Neuronal stem cell (in vitro differentiated cells): ENCODE results near the gene HIP1.
"Not testable (repeated sequence)": the region's sequence is repeated elsewhere in the genome, so short reads cannot be mapped to it uniquely, and the experiment has no call there.

Source experiments
- DNase-seq: peaks from one replicate; pipeline ENCODE4 v3.0.0-alpha.2; 2013; ENCODE audit warnings: low spot score
- H2AFZ ChIP-seq: one replicate; pipeline ENCODE4 v1.6.1; 2013; ENCODE audit warnings: mild to moderate bottlenecking, low read length, inconsistent platforms
- H2AK5ac ChIP-seq: 2 replicates; pipeline ENCODE4 v1.6.1; 2013; ENCODE audit warnings: low read depth, mild to moderate bottlenecking, inconsistent platforms, low read length, moderate library complexity, mixed read lengths
- H2BK120ac ChIP-seq: 2 replicates; pipeline ENCODE4 v1.6.1; 2013; ENCODE audit warnings: low read depth, mild to moderate bottlenecking, inconsistent platforms, low read length, moderate library complexity, mixed read lengths
- H2BK12ac ChIP-seq: one replicate; pipeline ENCODE4 v1.6.1; 2013; ENCODE audit warnings: low read length, inconsistent platforms
- H2BK15ac ChIP-seq: 2 replicates; pipeline ENCODE4 v1.6.1; 2013; ENCODE audit warnings: mild to moderate bottlenecking, low read length, inconsistent platforms, mixed read lengths
- H2BK5ac ChIP-seq: one replicate; pipeline ENCODE4 v1.6.1; 2013; ENCODE audit warnings: inconsistent platforms, mild to moderate bottlenecking, low read length, moderate library complexity
- H3K14ac ChIP-seq: one replicate; pipeline ENCODE4 v1.6.1; 2013; ENCODE audit warnings: low read length, inconsistent platforms
- H3K18ac ChIP-seq: 2 replicates; pipeline ENCODE4 v1.6.1; 2013; ENCODE audit warnings: low read length, inconsistent platforms
- H3K23ac ChIP-seq: 2 replicates; pipeline ENCODE4 v1.6.1; 2013; ENCODE audit warnings: low read depth, mild to moderate bottlenecking, mixed read lengths, low read length, inconsistent platforms; ENCODE audit not compliant: poor library complexity
- H3K27ac ChIP-seq: replicated peaks from 3 replicates; pipeline ENCODE4 v1.5.1; 2013; ENCODE audit warnings: low read length, inconsistent platforms
- H3K27me3 ChIP-seq, 3 experiments: 2 replicates each; pipeline ENCODE4 v1.6.1; 2013; ENCODE audit warnings: low read length in 3 of 3, mild to moderate bottlenecking in 2 of 3, inconsistent platforms in 1 of 3, low read depth in 1 of 3, mixed read lengths in 1 of 3, moderate library complexity in 1 of 3; ENCODE audit not compliant: control insufficient read depth in 3 of 3, insufficient read depth in 3 of 3
- H3K36me3 ChIP-seq, 2 donors: replicated peaks in 1 of 2; 2 replicates each; pipeline ENCODE4 v1.6.1; 2013; ENCODE audit warnings: low read length in 2 of 2; ENCODE audit not compliant: control insufficient read depth in 2 of 2, insufficient read depth in 2 of 2
- H3K4ac ChIP-seq: 2 replicates; pipeline ENCODE4 v1.6.1; 2013; ENCODE audit warnings: inconsistent platforms, mild to moderate bottlenecking, low read length, moderate library complexity
- H3K4me1 ChIP-seq, 2 donors: 1 replicate in 1 of 2; 2 replicates in 1 of 2; pipeline ENCODE4 v1.6.1; 2013; ENCODE audit warnings: low read length in 2 of 2, low read depth in 1 of 2; ENCODE audit not compliant: control insufficient read depth in 2 of 2, insufficient read depth in 1 of 2
- H3K4me2 ChIP-seq: one replicate; pipeline ENCODE4 v1.6.1; 2013; ENCODE audit warnings: mild to moderate bottlenecking, low read length, inconsistent platforms; ENCODE audit not compliant: insufficient read depth, poor library complexity, severe bottlenecking
- H3K4me3 ChIP-seq, 2 donors: 2 replicates each; pipeline ENCODE4 v1.5.1; 2013; ENCODE audit warnings: low read length in 2 of 2, mild to moderate bottlenecking in 2 of 2, inconsistent platforms in 1 of 2, moderate library complexity in 1 of 2
- H3K79me1 ChIP-seq: one replicate; pipeline ENCODE4 v1.6.1; 2013; ENCODE audit warnings: low read depth, mild to moderate bottlenecking, inconsistent platforms, low read length, moderate library complexity
- H3K9ac ChIP-seq: one replicate; pipeline ENCODE4 v1.6.1; 2013; ENCODE audit warnings: mild to moderate bottlenecking, low read depth, low read length, inconsistent platforms; ENCODE audit not compliant: poor library complexity
- H3K9me3 ChIP-seq, 2 donors: replicated peaks in 1 of 2; 2 replicates each; pipeline versions ENCODE3 to v1.6.1; 2013; ENCODE audit warnings: low read length in 2 of 2, mild to moderate bottlenecking in 2 of 2, inconsistent platforms in 1 of 2, low read depth in 1 of 2, mixed read lengths in 1 of 2, moderate library complexity in 1 of 2; ENCODE audit not compliant: control insufficient read depth in 2 of 2, insufficient read depth in 1 of 2
- H4K8ac ChIP-seq: one replicate; pipeline ENCODE4 v1.6.1; 2013; ENCODE audit warnings: low read depth, mild to moderate bottlenecking, inconsistent platforms, low read length, moderate library complexity
- H4K91ac ChIP-seq: one replicate; pipeline ENCODE4 v1.6.1; 2013; ENCODE audit warnings: low read length, low read depth, mild to moderate bottlenecking, inconsistent platforms; ENCODE audit not compliant: poor library complexity
- WGBS, 2 donors: extraction: QIAGEN DNeasy Blood & Tissue Kit; methylation state at CpG; one replicate each; pipeline ENCODE4 v1.1.7; 2013; ENCODE audit warnings: missing lambda C conversion rate in 2 of 2, mixed read lengths in 1 of 2; ENCODE audit not compliant: insufficient read length in 2 of 2, insufficient replicate concordance in 1 of 2; ENCODE audit errors: extremely low coverage in 2 of 2; 5-methylcytosine and 5-hydroxymethylcytosine counted together

HIP1 gene

DNA sequence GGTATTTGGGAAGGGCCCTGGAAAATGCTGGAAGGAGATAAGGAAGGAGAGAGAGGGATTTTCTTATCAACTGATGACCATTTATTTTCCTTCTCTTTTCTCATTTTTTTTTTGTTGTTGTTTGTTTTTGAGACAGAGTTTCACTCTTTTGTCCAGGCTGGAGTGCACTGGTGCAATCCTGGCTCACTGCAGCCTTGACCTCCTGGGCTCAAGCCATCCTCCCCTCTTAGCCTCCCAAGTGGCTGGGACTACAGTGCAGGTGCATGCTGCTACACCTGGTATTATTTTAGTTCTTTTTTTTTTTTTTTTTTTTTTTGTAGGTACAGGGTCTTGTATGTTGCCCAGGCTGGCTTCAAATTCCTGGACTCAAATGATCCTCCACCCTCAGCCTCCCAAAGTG is 52.2 kb downstream of the HIP1 start:
- no peak for DNase-seq
- no peak overlapping the region for H3K27ac ChIP-seq

DNA sequence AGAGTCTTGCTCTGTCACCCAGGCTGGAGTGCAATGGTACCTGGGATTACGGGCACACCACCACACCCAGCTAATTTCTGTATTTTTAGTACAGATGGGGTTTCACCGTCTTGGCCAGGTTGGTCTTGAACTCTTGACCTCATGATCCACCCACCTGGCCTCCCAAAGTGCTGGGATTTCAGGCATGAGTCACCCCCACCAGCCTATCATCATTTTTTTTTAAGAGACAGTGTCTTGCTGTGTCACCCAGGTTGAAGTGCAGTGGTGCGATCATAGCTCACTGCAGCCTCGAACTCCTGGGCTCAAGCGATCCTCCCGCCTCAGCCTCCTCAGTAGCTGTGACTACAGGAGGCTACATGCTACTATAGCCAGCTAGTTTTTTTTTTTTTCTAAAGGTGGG is 56.7 kb downstream of the HIP1 start:
- not testable (repeated sequence) for H3K18ac ChIP-seq, H3K4ac ChIP-seq, H3K9ac ChIP-seq, H2BK15ac ChIP-seq, H3K9me3 ChIP-seq, H2AK5ac ChIP-seq, H3K4me3 ChIP-seq, H3K27ac ChIP-seq, H2BK120ac ChIP-seq, H2BK12ac ChIP-seq, H4K91ac ChIP-seq, H3K14ac ChIP-seq, H3K79me1 ChIP-seq, H3K4me2 ChIP-seq, H3K36me3 ChIP-seq, H2AFZ ChIP-seq, H3K27me3 ChIP-seq, H3K4me1 ChIP-seq, H2BK5ac ChIP-seq, H3K23ac ChIP-seq, DNase-seq, H4K8ac ChIP-seq
- WGBS, 2 donors, result no CpG with 5 or more reads among the region's 6 CpGs

More for the DNA sequence above, 52.2 kb downstream of the HIP1 start:
- H2BK120ac ChIP-seq, result no peak overlapping the region
- H2AFZ ChIP-seq, result no peak overlapping the region
- H3K4me3 ChIP-seq, result no peak overlapping the region
- H3K4me2 ChIP-seq, result no peak overlapping the region
- H2BK5ac ChIP-seq, result no peak overlapping the region
- H3K23ac ChIP-seq, result no peak overlapping the region
- H3K4me1 ChIP-seq, result peaks cover 0 to 3% of the 10 kb centered on the region in 2 donors
- no peak overlapping the region for H2BK12ac ChIP-seq
- H3K9me3 ChIP-seq, result no peaks in the 10 kb centered on the region
- H3K27me3 ChIP-seq, result no peaks in the 10 kb centered on the region
- no peak overlapping the region for H3K4ac ChIP-seq
- no peak overlapping the region for H3K9ac ChIP-seq
- no peak overlapping the region for H2BK15ac ChIP-seq
- no peaks in the 10 kb centered on the region for H3K79me1 ChIP-seq
- no peak overlapping the region for H3K18ac ChIP-seq
- H4K8ac ChIP-seq, result no peak overlapping the region
- H4K91ac ChIP-seq, result no peak overlapping the region
- H2AK5ac ChIP-seq, result no peak overlapping the region
- H3K36me3 ChIP-seq, result no peaks in the 10 kb centered on the region
- no peak overlapping the region for H3K14ac ChIP-seq

DNA sequence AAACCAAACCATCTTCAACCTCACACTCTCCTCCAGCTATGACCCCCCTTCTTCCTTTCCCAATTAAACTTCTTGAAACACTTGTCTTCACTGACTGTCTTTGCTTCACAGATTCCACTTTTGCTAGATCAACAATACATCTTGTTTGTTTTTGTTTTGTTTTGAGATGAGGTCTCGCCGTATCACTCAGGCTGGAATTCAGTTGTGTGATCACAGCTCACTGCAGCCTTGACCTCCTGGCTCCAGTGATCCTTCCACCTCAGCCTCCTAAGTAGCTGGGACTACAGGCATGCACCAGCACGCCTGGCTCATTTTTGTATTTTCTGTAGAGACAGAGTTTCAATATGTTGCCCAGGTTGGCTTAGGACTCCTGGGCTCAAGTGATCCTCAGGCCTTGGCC is 59.7 kb downstream of the HIP1 start:
- no peak overlapping the region for H3K4me3 ChIP-seq
- no peak overlapping the region for H2BK5ac ChIP-seq
- H2BK120ac ChIP-seq, result no peak overlapping the region
- DNase-seq, result no peak
- no peaks in the 10 kb centered on the region for H3K9me3 ChIP-seq
- H2BK15ac ChIP-seq, result no peak overlapping the region
- H3K4ac ChIP-seq, result no peak overlapping the region
- H3K79me1 ChIP-seq, result no peaks in the 10 kb centered on the region
- no peak overlapping the region for H2AFZ ChIP-seq
- no peak overlapping the region for H4K91ac ChIP-seq
- WGBS, 2 donors, result no CpG with 5 or more reads among the region's 3 CpGs
- no peak overlapping the region for H3K4me2 ChIP-seq
- H4K8ac ChIP-seq, result no peak overlapping the region
- no peak overlapping the region for H2BK12ac ChIP-seq
- H3K27ac ChIP-seq, result no peak overlapping the region
- H3K23ac ChIP-seq, result no peak overlapping the region
- H3K14ac ChIP-seq, result no peak overlapping the region
- no peak overlapping the region for H3K9ac ChIP-seq
- H3K36me3 ChIP-seq, result no peaks in the 10 kb centered on the region
- no peaks in the 10 kb centered on the region for H3K27me3 ChIP-seq
- H2AK5ac ChIP-seq, result no peak overlapping the region
- H3K4me1 ChIP-seq, result no peaks in the 10 kb centered on the region
- no peak overlapping the region for H3K18ac ChIP-seq

DNA sequence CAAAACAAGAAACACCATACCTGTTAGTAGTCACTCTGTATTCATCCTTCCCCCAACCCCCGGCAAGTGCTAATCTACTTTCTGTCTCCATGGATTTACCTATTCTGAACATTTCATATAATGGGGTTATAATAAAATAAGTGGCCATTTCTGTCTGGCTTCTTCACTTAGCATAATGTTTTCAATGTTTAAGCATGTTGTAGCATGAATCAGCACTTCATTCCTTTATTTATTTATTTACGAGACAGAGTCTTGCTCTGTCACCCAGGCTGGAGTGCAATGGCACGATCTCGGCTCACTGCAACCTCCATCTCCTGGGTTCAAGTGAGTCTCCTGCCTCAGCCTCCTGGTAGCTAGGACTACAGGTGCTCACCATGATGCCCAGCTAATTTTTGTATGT is 69.2 kb downstream of the HIP1 start:
- no peak for DNase-seq

More for the DNA sequence above, 69.2 kb downstream of the HIP1 start:
- no peaks in the 10 kb centered on the region for H3K36me3 ChIP-seq
- H3K79me1 ChIP-seq, result peaks cover 1% of the 10 kb centered on the region
- H2AK5ac ChIP-seq, result no peak overlapping the region
- no peak overlapping the region for H2BK12ac ChIP-seq
- H3K4me2 ChIP-seq, result no peak overlapping the region
- H4K91ac ChIP-seq, result no peak overlapping the region
- no peak overlapping the region for H2BK15ac ChIP-seq
- H3K23ac ChIP-seq, result no peak overlapping the region
- H2BK120ac ChIP-seq, result no peak overlapping the region
- no peak overlapping the region for H2AFZ ChIP-seq
- H3K4me1 ChIP-seq, result no peaks in the 10 kb centered on the region
- H4K8ac ChIP-seq, result no peak overlapping the region
- H2BK5ac ChIP-seq, result no peak overlapping the region
- no peaks in the 10 kb centered on the region for H3K9me3 ChIP-seq
- WGBS, 2 donors, result no CpG with 5 or more reads among the region's 4 CpGs
- no peak overlapping the region for H3K14ac ChIP-seq
- no peak overlapping the region for H3K9ac ChIP-seq
- no peaks in the 10 kb centered on the region for H3K27me3 ChIP-seq
- H3K4me3 ChIP-seq, result no peak overlapping the region
- no peak overlapping the region for H3K18ac ChIP-seq
- no peak overlapping the region for H3K27ac ChIP-seq
- no peak overlapping the region for H3K4ac ChIP-seq
